VCaP (cell line): ENCODE measurements around the gene LPCAT2.
A peak's percentile ranks its signal among the peaks of the same experiment; 100 is the strongest.

ENCODE experiments used
- H3K27ac ChIP-seq: fragments of 450-650 bp; 2 replicates; pipeline ENCODE4 v1.5.1; 2017
- CTCF ChIP-seq: fragments of 450-650 bp; conservative IDR thresholded peaks from 2 replicates; pipeline ENCODE4 v1.5.1; 2017; ENCODE audit warnings: mild to moderate bottlenecking, moderate library complexity

Gene LPCAT2

DNA sequence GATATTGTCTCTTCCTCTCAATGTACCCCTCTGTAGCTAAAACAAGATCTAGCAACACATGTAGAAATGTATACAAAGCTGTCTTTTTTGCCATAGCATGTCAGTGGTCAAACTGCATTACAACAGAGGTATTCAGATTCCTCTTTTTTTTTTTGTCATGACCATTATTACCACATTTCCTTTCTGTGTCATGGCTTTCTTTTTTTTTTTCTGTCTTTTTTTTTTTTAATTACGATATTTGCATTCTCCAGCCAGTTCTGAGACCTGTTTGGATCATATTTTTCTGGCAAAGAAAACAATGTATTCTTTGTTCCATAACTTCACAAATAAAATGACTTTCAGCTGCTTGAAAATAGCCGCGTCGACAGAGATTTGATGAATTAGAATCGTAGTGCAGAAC is 30.2 kb downstream of the LPCAT2 start:
- H3K27ac ChIP-seq: no peak overlapping the region
- no peak for TF ChIP-seq CTCF

DNA sequence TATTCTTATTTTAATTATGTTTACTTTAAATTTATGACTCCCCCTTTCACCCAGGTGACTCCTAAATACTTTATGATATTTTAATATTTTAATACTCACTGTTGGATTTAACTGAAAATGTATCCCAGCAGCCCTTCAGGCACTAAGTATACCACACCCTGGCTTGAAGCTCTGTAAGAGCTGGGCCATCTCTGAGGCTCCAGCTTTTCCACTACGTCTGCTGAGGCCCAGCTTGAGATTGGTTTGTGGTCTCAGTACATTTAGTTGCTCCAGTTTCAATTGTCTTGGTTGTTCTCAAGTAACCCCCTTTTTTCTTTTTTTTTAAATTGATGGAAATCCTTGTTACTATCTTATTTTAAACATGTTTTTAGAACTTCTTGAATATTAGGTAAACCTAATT is 30.6 kb downstream of the LPCAT2 start:
- no peak for TF ChIP-seq CTCF
- no peak overlapping the region for H3K27ac ChIP-seq

- TF ChIP-seq CTCF: no peak
- H3K27ac ChIP-seq: no peak overlapping the region
These were observed 31.3 kb downstream of the LPCAT2 start for GRCh38 chr16:55540221-55540620.

DNA sequence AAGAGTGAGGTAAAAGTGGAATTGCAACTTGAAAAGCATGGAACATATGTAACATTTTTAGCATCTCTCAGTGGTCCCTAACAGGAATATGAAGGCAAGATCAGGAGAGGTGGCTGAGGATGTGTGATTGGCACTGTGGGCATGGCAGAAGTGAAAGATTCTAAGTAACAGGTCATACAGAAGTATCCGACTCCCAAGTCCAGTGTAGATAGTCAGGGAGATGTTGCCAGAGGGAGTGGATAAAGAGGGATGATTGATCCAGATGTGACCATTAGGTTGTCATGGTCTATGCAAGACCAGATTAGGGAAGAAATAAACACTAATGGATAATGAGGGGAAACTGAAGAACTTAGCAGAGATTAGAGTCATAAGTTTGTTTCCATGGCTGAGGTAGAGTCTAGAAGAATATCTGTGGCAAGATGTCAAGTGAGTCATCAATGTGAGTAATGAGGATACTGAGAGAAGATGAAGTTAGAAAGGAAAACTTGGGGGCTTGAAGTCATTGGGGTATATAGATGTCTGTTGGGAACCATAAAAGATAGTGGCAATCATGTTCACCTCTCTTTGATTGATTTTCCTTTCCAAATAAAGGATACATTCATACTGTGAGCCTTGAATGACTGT is 33.7 kb downstream of the LPCAT2 start:
- H3K27ac ChIP-seq: no peak overlapping the region
- TF ChIP-seq CTCF: no peak

- no peak overlapping the region for H3K27ac ChIP-seq
- TF ChIP-seq CTCF: peak; percentile 52
These were observed 34.6 kb downstream of the LPCAT2 start for GRCh38 chr16:55543472-55543871.

DNA sequence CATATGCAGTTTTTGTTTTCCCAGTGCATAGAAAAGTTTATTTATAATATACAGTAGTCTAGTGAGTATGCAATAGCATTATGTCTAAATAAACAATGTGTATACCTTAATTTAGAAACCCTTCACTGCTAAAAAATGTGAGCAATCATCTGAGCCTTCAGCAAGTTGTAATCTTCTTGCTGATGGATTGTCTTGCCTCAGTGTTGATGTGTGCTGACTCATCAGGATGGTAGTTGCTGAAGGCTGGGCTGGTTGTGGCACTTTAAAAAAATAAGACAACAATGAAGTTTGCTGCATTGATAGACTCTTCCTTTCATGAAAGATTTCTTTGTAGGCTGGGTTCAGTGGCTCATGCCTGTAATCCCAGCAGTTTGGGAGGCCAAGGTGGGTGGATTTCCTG is 43.7 kb downstream of the LPCAT2 start:
- no peak overlapping the region for H3K27ac ChIP-seq
- no peak for TF ChIP-seq CTCF

DNA sequence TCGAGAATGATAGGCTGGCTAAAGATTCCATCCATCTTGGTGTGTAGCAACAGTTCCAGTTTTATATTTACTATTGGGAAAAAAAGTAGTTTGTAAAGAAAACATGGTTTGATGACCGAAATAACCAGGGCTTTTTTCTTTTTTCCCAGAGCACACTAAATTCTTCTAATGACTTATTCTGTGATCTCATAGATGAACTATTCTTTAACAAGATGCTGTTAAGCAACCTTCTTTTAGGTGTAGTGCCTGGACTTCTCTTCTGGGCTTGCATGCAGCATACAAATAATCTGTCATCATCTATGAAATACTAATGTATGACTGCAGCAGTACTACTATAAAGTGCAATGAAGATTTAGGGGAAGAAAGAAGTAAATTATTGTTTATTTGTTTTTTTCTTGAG is 46.6 kb downstream of the LPCAT2 start:
- no peak overlapping the region for H3K27ac ChIP-seq
- no peak for TF ChIP-seq CTCF

DNA sequence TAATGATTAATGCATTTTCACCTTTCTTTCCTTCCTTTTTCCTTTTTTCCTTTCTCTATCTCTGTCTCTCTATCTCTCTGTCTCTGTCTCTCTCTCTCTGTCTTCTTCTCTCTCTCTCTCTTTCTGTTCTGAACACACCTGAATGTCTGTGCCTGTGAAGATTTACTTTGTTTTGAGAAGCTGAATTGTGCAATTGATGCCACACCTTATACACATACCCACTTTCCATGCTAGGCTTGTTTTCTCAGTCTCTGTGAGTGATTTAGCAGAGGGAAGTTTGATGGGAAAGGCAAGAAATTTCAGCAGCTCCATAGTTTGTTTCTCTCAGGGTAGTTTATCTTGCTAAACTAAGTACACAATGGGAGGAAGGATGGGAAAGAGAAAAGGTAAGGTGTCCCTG is 48.3 kb downstream of the LPCAT2 start:
- H3K27ac ChIP-seq: peak overlapping the region; percentile 83
- no peak for TF ChIP-seq CTCF
